Measurements from ENCODE around the gene ODF2L. TPM values are rescaled to one million over a fixed set of nuclear protein-coding genes. Genes with fewer than 3 reads are reported as not detected.
A peak's percentile ranks its signal among the peaks of the same experiment; 100 is the strongest.

ODF2L gene
- total and polyA plus RNA-seq, 10 donors: 39.1 to 132 (median 89.8) TPM

DNA sequence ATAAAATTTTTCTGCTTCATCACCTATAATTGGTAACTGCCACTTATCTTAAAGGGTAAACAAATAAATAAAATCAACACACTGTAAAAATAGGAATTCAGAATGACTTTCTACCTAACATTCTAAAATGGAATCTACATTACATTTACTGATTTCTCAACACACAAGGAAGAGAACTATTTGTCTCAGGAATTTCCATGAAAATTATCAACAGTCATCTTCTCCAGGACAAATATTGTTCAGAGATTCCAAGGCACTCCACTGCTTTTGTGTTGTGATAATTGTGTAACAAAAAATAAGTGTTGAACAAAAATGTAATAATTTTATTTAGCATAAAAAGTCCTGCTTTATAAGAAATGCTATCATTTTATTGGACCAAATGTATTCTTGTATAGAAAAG lies 7.3 kb downstream of the ODF2L start:
- intact Hi-C loops (cut with DNase I; ENCODE audit: low total_unique reads): no loop called here

GRCh38 chr1:86387916-86388627 lies 8.1 kb downstream of the ODF2L start:
- Histone ChIP-seq H3K27ac (peak overlapping the region in 6 of 8 donors; percentile 33 to 80 (median 74)), H3K27me3 (replicated peaks in 1 of 7) (no peaks in the 10 kb centered on the region), H3K4me1 (peaks cover 0 to 88% (median 37%) of the 10 kb centered on the region in 6 donors), H3K9me3 (no peaks in the 10 kb centered on the region), H3K4me3 (no peak overlapping the region), H3K36me3 (no peaks in the 10 kb centered on the region)
- DNase-seq: no peak
- 91 to 98% (median 94%) methylated on average over 3 of the region's 3 CpGs for WGBS, 5 donors
- TF ChIP-seq, protein P1, sequence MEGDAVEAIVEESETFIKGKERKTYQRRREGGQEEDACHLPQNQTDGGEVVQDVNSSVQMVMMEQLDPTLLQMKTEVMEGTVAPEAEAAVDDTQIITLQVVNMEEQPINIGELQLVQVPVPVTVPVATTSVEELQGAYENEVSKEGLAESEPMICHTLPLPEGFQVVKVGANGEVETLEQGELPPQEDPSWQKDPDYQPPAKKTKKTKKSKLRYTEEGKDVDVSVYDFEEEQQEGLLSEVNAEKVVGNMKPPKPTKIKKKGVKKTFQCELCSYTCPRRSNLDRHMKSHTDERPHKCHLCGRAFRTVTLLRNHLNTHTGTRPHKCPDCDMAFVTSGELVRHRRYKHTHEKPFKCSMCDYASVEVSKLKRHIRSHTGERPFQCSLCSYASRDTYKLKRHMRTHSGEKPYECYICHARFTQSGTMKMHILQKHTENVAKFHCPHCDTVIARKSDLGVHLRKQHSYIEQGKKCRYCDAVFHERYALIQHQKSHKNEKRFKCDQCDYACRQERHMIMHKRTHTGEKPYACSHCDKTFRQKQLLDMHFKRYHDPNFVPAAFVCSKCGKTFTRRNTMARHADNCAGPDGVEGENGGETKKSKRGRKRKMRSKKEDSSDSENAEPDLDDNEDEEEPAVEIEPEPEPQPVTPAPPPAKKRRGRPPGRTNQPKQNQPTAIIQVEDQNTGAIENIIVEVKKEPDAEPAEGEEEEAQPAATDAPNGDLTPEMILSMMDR (IDR thresholded peaks at IDR 0.05 in 8 of 11, conservative IDR thresholded peaks at IDR 0.05 in 3 of 11): no peak
- intact Hi-C loops (cut with DNase I; ENCODE audit: low total_unique reads): no loop called here

More for the DNA sequence above, 7.3 kb downstream of the ODF2L start:
- peaks cover 0 to 88% (median 37%) of the 10 kb centered on the region in 6 donors for H3K4me1 ChIP-seq
- no peaks in the 10 kb centered on the region for H3K27me3 ChIP-seq (replicated peaks in 1 of 7)
- H3K36me3 ChIP-seq: no peaks in the 10 kb centered on the region
- peak overlapping the region in 7 of 8 donors; percentile 68 to 80 (median 73) for H3K27ac ChIP-seq
- no peak for DNase-seq
- no peaks in the 10 kb centered on the region for H3K9me3 ChIP-seq
- TF ChIP-seq POLR2AphosphoS5 (IDR thresholded peaks at IDR 0.05): no peak
- H3K4me3 ChIP-seq: no peak overlapping the region

GRCh38 chr1:86382878-86383277 lies 13.2 kb downstream of the ODF2L start:
- Histone ChIP-seq H3K4me3 (peak overlapping the region in 7 of 8 donors; percentile 0 to 34 (median 9)), H3K4me1 (peaks cover 4 to 73% (median 22%) of the 10 kb centered on the region in 6 donors), H3K36me3 (peaks cover 0 to 13% (median 2%) of the 10 kb centered on the region in 6 donors), H3K27me3 (replicated peaks in 1 of 7) (no peaks in the 10 kb centered on the region), H3K9me3 (peaks cover 0 to 4% (median under 1%) of the 10 kb centered on the region in 8 donors), H3K27ac (peak overlapping the region; percentile 7 to 69 (median 58))
- intact Hi-C loops (cut with DNase I; ENCODE audit: low total_unique reads): no loop called here
- 12 to 15% (median 12%) methylated on average over 1 of the region's 1 CpG for WGBS, 5 donors
- DNase-seq: no peak
- TF ChIP-seq POLR2AphosphoS5 (IDR thresholded peaks at IDR 0.05) (no peak), POLR2A (IDR thresholded peaks at IDR 0.05) (no peak)
- TF ChIP-seq, protein P1 (IDR thresholded peaks at IDR 0.05 in 8 of 11, conservative IDR thresholded peaks at IDR 0.05 in 3 of 11): no peak

DNA sequence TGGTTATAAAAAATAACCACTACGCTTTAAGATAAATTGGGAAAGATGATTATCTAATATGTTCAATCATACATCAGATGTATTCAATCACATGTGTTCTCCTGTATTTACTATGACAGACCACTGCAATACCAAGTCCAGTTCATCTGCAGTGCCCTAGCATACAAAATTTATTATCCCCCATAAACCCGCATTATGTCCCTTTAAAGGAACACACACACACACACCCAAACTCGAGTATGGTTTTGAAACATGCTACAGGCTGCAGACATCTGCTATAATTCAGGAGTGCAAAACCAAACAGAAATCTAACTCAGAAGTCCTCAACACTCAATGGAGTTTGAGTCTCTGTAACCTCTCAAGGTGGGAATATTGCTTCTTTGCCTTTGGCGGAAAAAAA lies 14.9 kb downstream of the ODF2L start:
- peaks cover 0 to 15% (median 10%) of the 10 kb centered on the region in 8 donors for H3K9me3 ChIP-seq
- no peaks in the 10 kb centered on the region for H3K27me3 ChIP-seq (replicated peaks in 1 of 7)
- H3K27ac ChIP-seq: peak overlapping the region in 2 of 8 donors; percentile 65 to 69
- H3K4me1 ChIP-seq: peaks cover 4 to 58% (median 22%) of the 10 kb centered on the region in 6 donors
- 65 to 73% (median 68%) methylated on average over 4 of the region's 4 CpGs for WGBS, 5 donors
- intact Hi-C loops (cut with DNase I; ENCODE audit: low total_unique reads): no loop called here
- H3K36me3 ChIP-seq: peaks cover 0 to 29% (median 9%) of the 10 kb centered on the region in 6 donors
- H3K4me3 ChIP-seq: peak overlapping the region in 4 of 8 donors; percentile 6 to 34 (median 20)
- DNase-seq: no peak
- TF ChIP-seq, protein P1 (IDR thresholded peaks at IDR 0.05 in 8 of 11, conservative IDR thresholded peaks at IDR 0.05 in 3 of 11): no peak
- TF ChIP-seq POLR2AphosphoS5 (IDR thresholded peaks at IDR 0.05): no peak

Measured in spleen (tissue), 11 donors.